Uterus (tissue), 4 donors: ENCODE measurements around the gene CCDC61. TPM values are rescaled to one million over a fixed set of nuclear protein-coding genes. Genes with fewer than 3 reads are reported as not detected.

ENCODE experiments used
- DNase-seq, 2 donors: peaks; one replicate each; pipeline ENCODE4 v3.0.0-alpha.2; 2019 to 2020
- H3K27ac ChIP-seq, 2 donors: fragments of 200-600 bp; sonication (generic); 1 replicate in 1 of 2; 2 replicates in 1 of 2; pipeline ENCODE4 v1.5.1; 2016 to 2018
- H3K27me3 ChIP-seq, 2 donors: fragments of 200-600 bp; sonication (generic); one replicate each; pipeline ENCODE4 v1.5.1; 2018 to 2019; ENCODE audit warnings: control low read depth in 1 of 2
- H3K36me3 ChIP-seq, 2 donors: fragments of 200-600 bp; sonication (generic); one replicate each; pipeline ENCODE4 v1.5.1; 2019; ENCODE audit warnings: control low read depth in 1 of 2
- H3K4me1 ChIP-seq, 2 donors: fragments of 200-600 bp; sonication (generic); one replicate each; pipeline ENCODE4 v1.5.1; 2018 to 2019; ENCODE audit warnings: control low read depth in 1 of 2
- H3K4me3 ChIP-seq, 2 donors: fragments of 200-600 bp; sonication (generic); 1 replicate in 1 of 2; 2 replicates in 1 of 2; pipeline ENCODE4 v1.5.1; 2018 to 2019; ENCODE audit warnings: mild to moderate bottlenecking in 1 of 2
- H3K9me3 ChIP-seq, 2 donors: fragments of 200-600 bp; sonication (generic); one replicate each; pipeline ENCODE4 v1.5.1; 2019; ENCODE audit warnings: control low read depth in 1 of 2
- POLR2A ChIP-seq, 2 donors: fragments of 450-650 bp; IDR thresholded peaks; one replicate each; pipeline ENCODE4 v1.6.1; 2016; ENCODE audit warnings: antibody characterized with exemption in 2 of 2, mild to moderate bottlenecking in 1 of 2, moderate library complexity in 1 of 2
- intact Hi-C: fragments of 100-400 bp; cut with DNase I; formaldehyde crosslinking; loops from one replicate; pipeline ENCODE4 v1.15.1; 2023; ENCODE audit warnings: low total_unique reads
- total RNA-seq, 4 donors: library from RNA; depleted of rRNA in 3 of 4; stranded (reverse); fragments of >200 nt in 3 of 4; gene quantifications; one replicate each; pipeline versions ENCODE4 v1.1.0 to v1.2.4, GENCODE V29; 2014 to 2023
- TF ChIP-seq, protein P1 (sequence below), 4 experiments: fragments of 200-600 bp in 2 of 4; fragments of 450-650 bp in 2 of 4; sonication (generic) in 2 of 4; IDR thresholded peaks; one replicate each; pipeline ENCODE4 v1.5.1; 2016 to 2019; ENCODE audit warnings: antibody characterized with exemption in 4 of 4, mild to moderate bottlenecking in 2 of 4, moderate library complexity in 1 of 4
- donor health status: DM: yes; HTN: yes; CAD: no.

Gene CCDC61
- total RNA-seq, 4 donors from 2014 or later: 1.2 to 21.5 (median 10.1) TPM

- Histone ChIP-seq H3K36me3 (no peaks in the 10 kb centered on the region), H3K27ac (no peak overlapping the region), H3K4me1 (peaks cover 0 to 5% of the 10 kb centered on the region in 2 donors), H3K9me3 (no peaks in the 10 kb centered on the region), H3K27me3 (peaks cover 0 to 21% of the 10 kb centered on the region in 2 donors), H3K4me3 (no peak overlapping the region)
- no peak for TF ChIP-seq POLR2A (IDR thresholded peaks at IDR 0.05)
- TF ChIP-seq, protein P1, sequence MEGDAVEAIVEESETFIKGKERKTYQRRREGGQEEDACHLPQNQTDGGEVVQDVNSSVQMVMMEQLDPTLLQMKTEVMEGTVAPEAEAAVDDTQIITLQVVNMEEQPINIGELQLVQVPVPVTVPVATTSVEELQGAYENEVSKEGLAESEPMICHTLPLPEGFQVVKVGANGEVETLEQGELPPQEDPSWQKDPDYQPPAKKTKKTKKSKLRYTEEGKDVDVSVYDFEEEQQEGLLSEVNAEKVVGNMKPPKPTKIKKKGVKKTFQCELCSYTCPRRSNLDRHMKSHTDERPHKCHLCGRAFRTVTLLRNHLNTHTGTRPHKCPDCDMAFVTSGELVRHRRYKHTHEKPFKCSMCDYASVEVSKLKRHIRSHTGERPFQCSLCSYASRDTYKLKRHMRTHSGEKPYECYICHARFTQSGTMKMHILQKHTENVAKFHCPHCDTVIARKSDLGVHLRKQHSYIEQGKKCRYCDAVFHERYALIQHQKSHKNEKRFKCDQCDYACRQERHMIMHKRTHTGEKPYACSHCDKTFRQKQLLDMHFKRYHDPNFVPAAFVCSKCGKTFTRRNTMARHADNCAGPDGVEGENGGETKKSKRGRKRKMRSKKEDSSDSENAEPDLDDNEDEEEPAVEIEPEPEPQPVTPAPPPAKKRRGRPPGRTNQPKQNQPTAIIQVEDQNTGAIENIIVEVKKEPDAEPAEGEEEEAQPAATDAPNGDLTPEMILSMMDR (IDR thresholded peaks at IDR 0.05): no peak
- DNase-seq: no peak
- intact Hi-C loops: no loop called here
Measured at GRCh38 chr19:46020819-46021125, 25.5 kb downstream of the CCDC61 start.

- H3K4me1 ChIP-seq: no peaks in the 10 kb centered on the region
- H3K36me3 ChIP-seq: no peaks in the 10 kb centered on the region
- H3K9me3 ChIP-seq: no peaks in the 10 kb centered on the region
- peaks cover 0 to 21% of the 10 kb centered on the region in 2 donors for H3K27me3 ChIP-seq
- TF ChIP-seq, protein P1 (IDR thresholded peaks at IDR 0.05): no peak
- no peak for TF ChIP-seq POLR2A (IDR thresholded peaks at IDR 0.05)
- H3K27ac ChIP-seq: no peak overlapping the region
- no peak overlapping the region for H3K4me3 ChIP-seq
- intact Hi-C loops: no loop called here
- DNase-seq: no peak
Measured at GRCh38 chr19:46021531-46022041, 26.3 kb downstream of the CCDC61 start.

GRCh38 chr19:46022061-46022430, 26.8 kb downstream of the CCDC61 start:
- Histone ChIP-seq H3K4me1 (no peaks in the 10 kb centered on the region), H3K9me3 (no peaks in the 10 kb centered on the region), H3K36me3 (no peaks in the 10 kb centered on the region), H3K4me3 (no peak overlapping the region), H3K27me3 (peaks cover 0 to 21% of the 10 kb centered on the region in 2 donors), H3K27ac (no peak overlapping the region)
- intact Hi-C loops: no loop called here
- TF ChIP-seq POLR2A (IDR thresholded peaks at IDR 0.05): no peak
- TF ChIP-seq, protein P1 (IDR thresholded peaks at IDR 0.05): no peak
- DNase-seq: no peak

DNA sequence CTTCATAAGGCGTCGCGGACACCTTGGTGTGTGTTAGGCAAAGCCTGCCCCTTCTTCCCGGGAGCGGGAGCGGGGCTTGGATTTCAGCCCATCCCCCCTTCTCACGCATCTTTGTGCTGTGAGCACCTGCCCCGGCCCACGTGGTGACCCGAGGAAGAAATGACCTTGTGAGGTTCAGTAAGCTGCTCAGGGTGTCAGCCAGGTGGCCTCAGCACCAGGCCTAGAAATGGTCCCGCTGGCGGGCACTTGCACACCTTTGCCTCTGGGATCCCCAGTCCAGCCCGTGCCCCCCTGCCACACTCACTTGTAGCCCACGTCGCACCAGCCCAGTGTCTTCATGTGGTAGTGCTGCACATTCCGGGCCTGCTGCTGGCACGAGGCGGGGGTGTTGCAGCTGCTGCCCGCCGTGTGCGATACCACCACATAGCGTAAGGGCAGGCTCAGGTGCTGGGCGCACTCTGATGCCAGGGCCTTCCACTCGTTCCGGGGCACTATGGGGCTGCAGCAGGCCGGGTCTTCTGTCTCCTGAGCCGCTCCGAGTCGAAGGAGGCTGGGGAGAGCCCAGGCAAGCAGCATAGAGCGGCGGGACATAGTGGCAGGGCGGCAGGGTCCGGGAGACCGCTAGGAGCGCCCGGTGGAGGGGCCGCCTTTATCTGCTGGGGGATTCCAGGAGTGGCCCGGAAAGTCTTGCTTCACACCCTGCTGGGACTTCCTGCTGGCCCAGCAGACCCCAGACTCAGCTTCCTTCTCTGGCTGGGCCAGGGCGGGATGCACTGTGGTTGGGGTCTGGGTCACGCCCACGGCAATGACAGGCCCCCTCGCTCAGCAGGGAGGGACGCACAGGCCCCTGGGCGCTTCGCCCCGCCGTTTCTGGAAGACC, 27.4 kb downstream of the CCDC61 start, which contains the start of gene PGLYRP1:
PGLYRP1 (minus strand) TSS at position 623 of the 880 bp plus-strand sequence; CDS start at position 591, 32 bp downstream.
- TF ChIP-seq, protein P1 (IDR thresholded peaks at IDR 0.05): no peak
- no peak for TF ChIP-seq POLR2A (IDR thresholded peaks at IDR 0.05)
- intact Hi-C loops: no loop called here
- Histone ChIP-seq H3K4me3 (no peak within 1 kb of the TSS), H3K36me3 (no peaks in the 10 kb centered on the region), H3K9me3 (no peaks in the 10 kb centered on the region), H3K4me1 (no peaks in the 10 kb centered on the region), H3K27ac (no peak within 1 kb of the TSS), H3K27me3 (peaks cover 0 to 21% of the 10 kb centered on the region in 2 donors)
- DNase-seq: no peak

GRCh38 chr19:46023311-46023779, 28.1 kb downstream of the CCDC61 start:
- no peak overlapping the region for H3K27ac ChIP-seq
- H3K4me1 ChIP-seq: no peaks in the 10 kb centered on the region
- intact Hi-C loops: no loop called here
- TF ChIP-seq, protein P1 (IDR thresholded peaks at IDR 0.05): no peak
- no peak for TF ChIP-seq POLR2A (IDR thresholded peaks at IDR 0.05)
- no peak overlapping the region for H3K4me3 ChIP-seq
- H3K9me3 ChIP-seq: no peaks in the 10 kb centered on the region
- H3K27me3 ChIP-seq: peaks cover 0 to 21% of the 10 kb centered on the region in 2 donors
- no peaks in the 10 kb centered on the region for H3K36me3 ChIP-seq
- no peak for DNase-seq
